Transverse colon (tissue), 4 donors: ENCODE data around the gene INSL3.

Experiments used
- EP300 ChIP-seq: sonication (generic); formaldehyde crosslinking; IDR thresholded peaks from one replicate; pipeline ENCODE4 v1.6.1; 2017; ENCODE audit warnings: antibody characterized with exemption, low read depth
- POLR2A ChIP-seq: fragments of 450-650 bp; IDR thresholded peaks from one replicate; pipeline ENCODE4 v1.6.1; 2016; ENCODE audit warnings: antibody characterized with exemption, mild to moderate bottlenecking, moderate library complexity
- POLR2AphosphoS5 ChIP-seq, 3 donors: sonication (generic); formaldehyde crosslinking; IDR thresholded peaks; one replicate each; pipeline ENCODE4 v1.6.1; 2016; ENCODE audit warnings: antibody characterized with exemption in 3 of 3
- TF ChIP-seq, protein P1 (sequence below), 5 experiments: fragments of 200-600 bp in 3 of 5; fragments of 450-650 bp in 2 of 5; sonication (generic) in 3 of 5; IDR thresholded peaks; 1 replicate in 2 of 5; 2 replicates in 3 of 5; pipeline ENCODE4 v1.5.1; 2016 to 2017; ENCODE audit warnings: antibody characterized with exemption in 5 of 5, inconsistent platforms in 3 of 5, mild to moderate bottlenecking in 2 of 5, moderate library complexity in 1 of 5

DNA sequence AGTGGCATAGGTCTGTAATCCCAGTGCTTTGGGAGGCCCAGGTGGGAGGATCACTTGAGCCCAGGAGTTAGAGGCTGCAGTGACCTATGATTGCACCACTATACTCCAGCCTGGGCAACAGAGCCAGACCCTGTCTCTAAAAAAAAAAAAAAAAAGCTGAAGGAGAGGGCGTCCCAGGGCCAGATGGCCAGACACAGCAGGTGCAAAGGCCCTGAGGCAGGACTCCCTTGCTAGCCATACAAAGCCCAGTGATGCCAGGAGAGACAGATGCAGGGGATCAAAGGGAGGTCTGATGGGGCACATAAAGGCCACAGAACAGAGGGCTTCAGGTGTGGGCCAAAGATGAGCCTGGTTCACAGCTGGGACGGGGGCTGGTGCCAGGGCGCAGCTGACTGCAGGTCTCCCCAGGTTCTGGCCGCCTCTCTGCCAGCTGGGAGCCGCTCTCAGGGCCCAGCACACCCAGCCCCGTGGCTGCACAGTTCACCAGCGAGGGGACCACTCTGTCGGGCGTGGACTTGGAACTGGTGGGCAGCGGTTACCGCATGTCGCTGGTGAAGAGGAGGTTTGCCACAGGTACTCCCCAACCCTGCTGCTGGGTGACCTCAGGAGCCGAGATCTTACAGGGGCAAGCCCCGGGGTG is 33.9 kb downstream of the INSL3 start:
- TF ChIP-seq, protein P1, sequence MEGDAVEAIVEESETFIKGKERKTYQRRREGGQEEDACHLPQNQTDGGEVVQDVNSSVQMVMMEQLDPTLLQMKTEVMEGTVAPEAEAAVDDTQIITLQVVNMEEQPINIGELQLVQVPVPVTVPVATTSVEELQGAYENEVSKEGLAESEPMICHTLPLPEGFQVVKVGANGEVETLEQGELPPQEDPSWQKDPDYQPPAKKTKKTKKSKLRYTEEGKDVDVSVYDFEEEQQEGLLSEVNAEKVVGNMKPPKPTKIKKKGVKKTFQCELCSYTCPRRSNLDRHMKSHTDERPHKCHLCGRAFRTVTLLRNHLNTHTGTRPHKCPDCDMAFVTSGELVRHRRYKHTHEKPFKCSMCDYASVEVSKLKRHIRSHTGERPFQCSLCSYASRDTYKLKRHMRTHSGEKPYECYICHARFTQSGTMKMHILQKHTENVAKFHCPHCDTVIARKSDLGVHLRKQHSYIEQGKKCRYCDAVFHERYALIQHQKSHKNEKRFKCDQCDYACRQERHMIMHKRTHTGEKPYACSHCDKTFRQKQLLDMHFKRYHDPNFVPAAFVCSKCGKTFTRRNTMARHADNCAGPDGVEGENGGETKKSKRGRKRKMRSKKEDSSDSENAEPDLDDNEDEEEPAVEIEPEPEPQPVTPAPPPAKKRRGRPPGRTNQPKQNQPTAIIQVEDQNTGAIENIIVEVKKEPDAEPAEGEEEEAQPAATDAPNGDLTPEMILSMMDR (IDR thresholded peaks at IDR 0.05), result no peak
- TF ChIP-seq EP300, result no peak
- no peak for TF ChIP-seq POLR2A
- TF ChIP-seq POLR2AphosphoS5 (IDR thresholded peaks at IDR 0.05), result no peak
